Stomach (tissue), 9 donors: ENCODE data around the gene SEC14L3. TPM values are rescaled to one million over a fixed set of nuclear protein-coding genes. Genes with fewer than 3 reads are reported as not detected.
A peak's percentile ranks its signal among the peaks of the same experiment; 100 is the strongest.

Source experiments
- DNase-seq, 2 donors: peaks; one replicate each; pipeline versions ENCODE4 v3.0.0 to v3.0.0-alpha.2; 2013 to 2019
- H3K27ac ChIP-seq, 5 donors: fragments of 200-600 bp in 4 of 5; sonication (generic) in 4 of 5; one replicate each; pipeline ENCODE4 v1.5.1; 2013 to 2019; ENCODE audit warnings: mild to moderate bottlenecking in 1 of 5, moderate library complexity in 1 of 5
- H3K27me3 ChIP-seq, 3 donors: fragments of 200-600 bp; sonication (generic); one replicate each; pipeline ENCODE4 v1.5.1; 2017 to 2019; ENCODE audit warnings: mixed run types in 1 of 3
- H3K36me3 ChIP-seq, 4 donors: fragments of 200-600 bp; sonication (generic); 1 replicate in 3 of 4; 2 replicates in 1 of 4; pipeline ENCODE4 v1.5.1; 2016 to 2019
- H3K4me1 ChIP-seq, 4 donors: fragments of 200-600 bp; sonication (generic); one replicate each; pipeline ENCODE4 v1.5.1; 2016 to 2019
- H3K4me3 ChIP-seq, 4 donors: fragments of 200-600 bp; sonication (generic) in 3 of 4; one replicate each; pipeline ENCODE4 v1.5.1; 2016 to 2019; ENCODE audit warnings: mild to moderate bottlenecking in 1 of 4
- H3K9me3 ChIP-seq, 4 donors: fragments of 200-600 bp; sonication (generic); one replicate each; pipeline ENCODE4 v1.5.1; 2016 to 2019
- EP300 ChIP-seq: sonication (generic); formaldehyde crosslinking; IDR thresholded peaks from one replicate; pipeline ENCODE4 v1.6.1; 2017; ENCODE audit warnings: antibody characterized with exemption
- POLR2A ChIP-seq, 4 donors: fragments of 450-650 bp; IDR thresholded peaks; one replicate each; pipeline ENCODE4 v1.6.1; 2016; ENCODE audit warnings: antibody characterized with exemption in 4 of 4, control low read depth in 2 of 4, mild to moderate bottlenecking in 1 of 4, moderate library complexity in 1 of 4
- POLR2AphosphoS5 ChIP-seq, 3 donors: sonication (generic); formaldehyde crosslinking; IDR thresholded peaks; one replicate each; pipeline ENCODE4 v1.6.1; 2016; ENCODE audit warnings: antibody characterized with exemption in 3 of 3
- WGBS, 5 donors: extraction: QIAGEN DNeasy Blood & Tissue Kit in 3 of 5; methylation state at CpG; one replicate each; pipeline versions ENCODE4 v1.1.5 to v1.1.7; 2013 to 2018; 5-methylcytosine and 5-hydroxymethylcytosine counted together
- intact Hi-C: fragments of 100-400 bp; cut with DNase I; formaldehyde crosslinking; loops from one replicate; pipeline ENCODE4 v1.15.1; 2023; ENCODE audit warnings: low total_unique reads
- polyA plus RNA-seq, 3 donors: library from polyadenylated mRNA; stranded (reverse); fragments of 200-250 nt; gene quantifications; one replicate each; pipeline ENCODE4 v1.2.3, GENCODE V29; 2013
- total RNA-seq, 5 donors: library from RNA; depleted of rRNA; stranded (reverse); fragments of >200 nt; gene quantifications; one replicate each; pipeline versions ENCODE4 v1.1.0 to v1.2.3, GENCODE V29; 2014 to 2016
- TF ChIP-seq, protein P1 (sequence below), 7 experiments: fragments of 450-650 bp in 4 of 7; fragments of 200-600 bp in 3 of 7; sonication (generic) in 3 of 7; IDR thresholded peaks; one replicate each; pipeline ENCODE4 v1.5.1; 2016 to 2019; ENCODE audit warnings: antibody characterized with exemption in 7 of 7, control low read depth in 2 of 7, mild to moderate bottlenecking in 1 of 7
- donor health status: healthy with polysubstance abuse.
- donor health status: Bipolar disorder and iron deficiency.
- donor health status: healthy.

Gene SEC14L3
- total and polyA plus RNA-seq, 8 donors, result not detected

DNA sequence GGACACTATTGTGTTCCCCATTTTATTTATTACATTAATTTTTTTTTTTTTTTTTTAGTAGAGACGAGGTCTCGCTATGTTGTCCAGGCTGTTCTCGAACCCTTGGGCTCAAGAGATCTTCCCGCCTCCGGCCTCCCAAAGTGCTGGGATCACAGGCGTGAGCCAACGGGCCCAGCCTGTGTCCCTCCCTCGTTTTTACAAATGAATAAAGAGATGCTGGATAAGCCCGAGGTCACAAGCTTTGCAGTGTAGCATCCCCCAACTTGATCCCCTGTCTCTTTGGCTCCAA, 46.5 kb downstream of the SEC14L3 start:
- H3K9me3 ChIP-seq, result no peaks in the 10 kb centered on the region
- DNase-seq, result no peak
- 5 to 11% (median 9%) methylated on average over 9 of the region's 9 CpGs for WGBS, 5 donors
- intact Hi-C loops, result loop anchor here (5.0 kb wide), 1 partner anchor 33 kb away; no protein-coding TSS in a partner anchor
- TF ChIP-seq POLR2A (IDR thresholded peaks at IDR 0.05) (no peak), POLR2AphosphoS5 (IDR thresholded peaks at IDR 0.05) (no peak), EP300 (no peak)
- TF ChIP-seq, protein P1, sequence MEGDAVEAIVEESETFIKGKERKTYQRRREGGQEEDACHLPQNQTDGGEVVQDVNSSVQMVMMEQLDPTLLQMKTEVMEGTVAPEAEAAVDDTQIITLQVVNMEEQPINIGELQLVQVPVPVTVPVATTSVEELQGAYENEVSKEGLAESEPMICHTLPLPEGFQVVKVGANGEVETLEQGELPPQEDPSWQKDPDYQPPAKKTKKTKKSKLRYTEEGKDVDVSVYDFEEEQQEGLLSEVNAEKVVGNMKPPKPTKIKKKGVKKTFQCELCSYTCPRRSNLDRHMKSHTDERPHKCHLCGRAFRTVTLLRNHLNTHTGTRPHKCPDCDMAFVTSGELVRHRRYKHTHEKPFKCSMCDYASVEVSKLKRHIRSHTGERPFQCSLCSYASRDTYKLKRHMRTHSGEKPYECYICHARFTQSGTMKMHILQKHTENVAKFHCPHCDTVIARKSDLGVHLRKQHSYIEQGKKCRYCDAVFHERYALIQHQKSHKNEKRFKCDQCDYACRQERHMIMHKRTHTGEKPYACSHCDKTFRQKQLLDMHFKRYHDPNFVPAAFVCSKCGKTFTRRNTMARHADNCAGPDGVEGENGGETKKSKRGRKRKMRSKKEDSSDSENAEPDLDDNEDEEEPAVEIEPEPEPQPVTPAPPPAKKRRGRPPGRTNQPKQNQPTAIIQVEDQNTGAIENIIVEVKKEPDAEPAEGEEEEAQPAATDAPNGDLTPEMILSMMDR (IDR thresholded peaks at IDR 0.05), result no peak
- H3K27me3 ChIP-seq, result no peaks in the 10 kb centered on the region
- peak overlapping the region; percentile 61 to 68 (median 65) for H3K4me3 ChIP-seq
- H3K36me3 ChIP-seq, result peaks cover 0 to 13% (median 9%) of the 10 kb centered on the region in 4 donors
- peaks cover 40 to 64% (median 63%) of the 10 kb centered on the region in 4 donors for H3K4me1 ChIP-seq
- peak overlapping the region; percentile 79 to 98 (median 96) for H3K27ac ChIP-seq

DNA sequence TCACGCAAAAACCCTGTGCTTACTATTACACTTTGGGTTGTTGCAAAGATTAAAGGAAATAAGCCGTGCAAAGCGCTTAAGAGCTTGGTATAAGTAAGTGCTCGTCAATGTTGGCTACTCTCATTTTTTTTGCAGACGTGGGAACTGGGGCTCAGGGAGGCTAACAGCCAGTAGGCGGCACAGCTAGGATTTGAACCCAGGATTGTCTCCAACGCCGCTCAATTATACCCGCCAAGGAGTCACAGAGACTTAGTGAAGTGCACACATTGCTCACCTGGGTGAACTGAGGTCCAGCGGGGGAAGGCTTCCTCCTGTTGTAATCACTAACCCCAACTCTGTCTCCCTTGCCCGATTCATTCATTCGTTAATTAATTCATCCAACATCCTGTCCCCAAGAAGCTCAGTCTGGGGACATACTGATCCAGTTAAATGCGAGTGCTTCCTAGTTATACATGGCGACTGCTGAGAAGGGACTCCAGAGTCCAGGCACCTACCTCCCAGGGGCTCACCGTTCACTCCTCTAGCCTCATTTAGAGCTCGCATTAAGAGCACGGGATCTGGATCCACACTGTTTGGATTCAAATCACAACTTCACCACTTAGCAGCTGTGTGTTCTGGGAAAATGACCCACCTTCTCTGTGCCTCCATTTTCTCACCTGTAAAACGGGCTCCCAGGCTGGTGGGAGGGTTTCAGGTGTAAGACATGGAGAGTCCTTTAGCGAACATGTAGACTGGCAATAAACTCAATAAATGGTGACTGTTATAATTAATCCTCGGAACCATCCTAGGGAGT, 47.1 kb downstream of the SEC14L3 start:
- intact Hi-C loops, result loop anchor here (5.0 kb wide), 1 partner anchor 32 kb away; no protein-coding TSS in a partner anchor
- Histone ChIP-seq H3K36me3 (peaks cover 0 to 19% (median 10%) of the 10 kb centered on the region in 4 donors), H3K9me3 (no peaks in the 10 kb centered on the region), H3K27me3 (no peaks in the 10 kb centered on the region), H3K27ac (peak overlapping the region; percentile 96 to 98 (median 98)), H3K4me3 (peak overlapping the region; percentile 61 to 68 (median 66)), H3K4me1 (peaks cover 44 to 69% (median 68%) of the 10 kb centered on the region in 4 donors)
- no peak for TF ChIP-seq POLR2A (IDR thresholded peaks at IDR 0.05)
- TF ChIP-seq EP300, result no peak
- peak in 1 of 2 donors; percentile 49 for DNase-seq
- 33 to 39% (median 35%) methylated on average over 20 of the region's 20 CpGs for WGBS, 5 donors

DNA sequence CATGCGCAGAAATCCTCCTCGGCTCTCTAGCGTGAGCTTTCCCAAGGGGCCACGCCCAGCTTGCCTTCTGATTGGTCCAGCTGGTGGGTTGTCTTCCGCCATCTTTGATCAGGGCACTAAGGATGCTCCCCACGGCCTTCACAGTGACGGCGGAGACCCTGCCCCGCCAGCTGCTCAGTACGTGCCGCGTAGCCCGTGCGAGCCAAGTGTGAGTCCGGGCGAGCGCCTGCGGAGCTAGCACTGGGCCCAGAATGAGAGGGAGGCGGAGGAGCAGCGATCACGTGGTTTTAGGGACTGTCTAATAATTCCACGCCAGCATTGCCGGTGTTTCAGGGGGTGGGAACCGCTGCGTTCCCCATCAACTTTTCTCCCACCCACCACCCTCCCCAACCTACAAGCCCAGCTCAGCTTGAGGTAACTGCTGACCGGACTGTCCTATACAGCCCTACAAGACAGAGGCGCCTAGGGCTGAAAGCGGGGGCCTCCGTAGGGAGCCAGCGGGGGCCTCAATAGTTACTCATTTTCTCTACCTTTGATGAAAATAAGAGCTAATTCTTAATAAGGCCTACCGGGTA, 47.8 kb downstream of the SEC14L3 start:
- WGBS, 5 donors, result 1 to 3% (median 2%) methylated on average over 14 to 31 of the region's 31 CpGs
- H3K36me3 ChIP-seq, result peaks cover 0 to 26% (median 13%) of the 10 kb centered on the region in 4 donors
- intact Hi-C loops, result no loop called here
- peak; percentile 99 to 100 for DNase-seq
- no peaks in the 10 kb centered on the region for H3K27me3 ChIP-seq
- TF ChIP-seq POLR2AphosphoS5 (IDR thresholded peaks at IDR 0.05), result peak; percentile 94 to 99 (median 96)
- peak in 2 of 4 donors; percentile 64 to 80 for TF ChIP-seq POLR2A (IDR thresholded peaks at IDR 0.05)
- TF ChIP-seq EP300, result no peak
- TF ChIP-seq, protein P1 (IDR thresholded peaks at IDR 0.05), result peak in 1 of 7 experiments; percentile 20
- H3K27ac ChIP-seq, result peak overlapping the region; percentile 96 to 98 (median 98)
- peaks cover 44 to 76% (median 74%) of the 10 kb centered on the region in 4 donors for H3K4me1 ChIP-seq
- H3K9me3 ChIP-seq, result no peaks in the 10 kb centered on the region
- H3K4me3 ChIP-seq, result peak overlapping the region; percentile 61 to 68 (median 66)

DNA sequence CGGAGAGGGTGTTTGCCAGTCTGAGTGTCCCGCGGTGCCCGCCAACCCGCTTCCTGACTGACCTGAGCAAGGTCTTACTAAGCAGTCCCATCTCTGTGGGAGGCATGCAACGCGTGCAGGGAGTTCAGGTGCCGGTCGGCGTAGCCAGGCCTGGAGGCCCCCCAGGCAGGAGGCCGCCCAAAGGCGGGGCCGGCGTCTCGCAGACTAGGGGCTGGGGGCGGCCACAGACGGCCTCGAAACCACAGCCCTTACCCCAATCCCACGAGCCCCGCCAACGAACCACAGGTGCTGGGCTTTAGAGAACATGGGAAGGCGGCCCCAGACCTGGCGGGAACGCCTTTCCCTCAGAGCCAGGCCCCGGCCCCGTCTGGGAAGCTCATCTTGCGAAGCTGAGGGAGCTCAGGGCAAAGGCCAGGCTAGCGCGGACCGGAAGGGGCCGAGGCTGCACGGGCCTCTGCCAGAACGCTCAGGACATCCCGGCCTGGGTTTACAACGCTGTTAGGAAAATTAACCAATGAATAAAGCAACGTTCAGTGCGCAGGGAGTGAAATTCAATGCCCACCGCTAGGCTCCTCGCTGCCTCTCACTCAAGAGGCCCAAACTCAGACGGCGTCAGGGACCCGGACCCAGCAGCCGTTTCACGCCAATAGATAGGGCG, 48.4 kb downstream of the SEC14L3 start:
- DNase-seq, result no peak
- H3K36me3 ChIP-seq, result peaks cover 0 to 26% (median 15%) of the 10 kb centered on the region in 4 donors
- intact Hi-C loops, result no loop called here
- WGBS, 5 donors, result 0 to 1% (median 0%) methylated on average over 29 to 45 of the region's 45 CpGs
- no peaks in the 10 kb centered on the region for H3K9me3 ChIP-seq
- H3K27ac ChIP-seq, result peak overlapping the region; percentile 96 to 98 (median 98)
- H3K4me1 ChIP-seq, result peaks cover 46 to 82% (median 77%) of the 10 kb centered on the region in 4 donors
- H3K27me3 ChIP-seq, result no peaks in the 10 kb centered on the region
- H3K4me3 ChIP-seq, result peak overlapping the region; percentile 61 to 68 (median 66)
- TF ChIP-seq POLR2AphosphoS5 (IDR thresholded peaks at IDR 0.05), result no peak
- TF ChIP-seq, protein P1 (IDR thresholded peaks at IDR 0.05), result no peak
- TF ChIP-seq POLR2A (IDR thresholded peaks at IDR 0.05), result no peak
- no peak for TF ChIP-seq EP300
